ENCODE results near the gene PTPRA. TPM values are rescaled to one million over a fixed set of nuclear protein-coding genes. Genes with fewer than 3 reads are reported as not detected.

PTPRA gene
- total RNA-seq, 1 donor, result 45.0 TPM

DNA sequence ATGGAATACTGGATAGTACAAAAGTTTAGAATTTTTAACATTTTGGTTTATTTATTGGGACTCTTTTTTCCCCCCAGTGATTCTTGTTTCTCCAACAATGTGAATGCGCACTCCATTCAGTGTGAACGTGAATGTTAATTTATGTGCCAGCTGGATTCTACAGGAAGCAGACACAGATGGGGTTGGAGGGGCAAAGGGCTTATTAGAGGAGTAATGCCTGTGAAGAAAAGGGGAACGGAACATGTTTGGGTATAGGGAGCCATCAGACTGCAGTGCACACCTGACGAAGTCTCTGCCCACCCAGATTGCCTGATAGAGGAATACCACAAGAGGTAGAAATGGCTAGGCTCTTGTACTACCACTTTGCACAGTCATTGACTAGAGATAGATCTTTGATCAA lies 48.2 kb downstream of the PTPRA start:
- peak in 2 of 3 donors; percentile 35 to 81 for DNase-seq (ENCODE audit: low read depth in 2 of 3, low spot score in 2 of 3)

DNA sequence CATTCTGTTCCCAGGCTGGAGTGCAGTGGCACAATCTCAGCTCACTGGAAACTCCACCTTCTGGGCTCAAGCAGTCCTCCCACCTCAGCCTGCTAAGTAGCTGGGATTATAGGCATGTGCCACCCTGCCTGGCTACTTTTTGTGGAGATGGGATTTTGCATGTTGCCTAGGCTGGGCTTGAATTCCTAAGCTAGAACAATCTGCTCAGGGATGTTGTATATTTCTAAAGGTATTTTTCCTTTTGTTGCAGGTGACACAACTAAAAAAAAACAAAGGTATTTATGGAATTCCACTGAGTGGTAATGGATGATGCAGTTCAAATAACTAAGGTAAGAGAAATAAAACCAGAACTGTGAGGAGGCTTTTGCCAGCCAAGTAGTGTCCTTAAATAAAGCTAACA lies 49.7 kb downstream of the PTPRA start:
- no peak for DNase-seq (ENCODE audit: low read depth in 2 of 3, low spot score in 2 of 3)

DNA sequence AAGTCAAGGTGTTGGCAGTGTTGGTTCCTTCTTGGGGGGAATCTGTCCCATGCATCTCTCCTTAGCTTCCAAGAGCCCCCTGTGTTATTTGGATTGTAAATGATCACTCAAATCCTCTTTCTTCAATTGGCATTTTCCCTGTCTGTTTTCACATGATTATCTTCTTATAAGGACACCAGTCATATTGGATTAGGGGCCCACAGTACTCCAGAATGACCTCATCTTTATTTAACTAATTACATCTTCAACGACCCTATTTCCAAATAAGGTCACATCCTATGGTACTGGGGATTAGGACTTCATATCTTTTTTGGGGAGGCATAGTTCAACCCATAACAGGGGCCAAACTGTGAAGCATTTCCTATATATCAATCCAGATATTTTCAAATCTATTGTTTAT lies 57.3 kb downstream of the PTPRA start:
- DNase-seq (ENCODE audit: low read depth in 2 of 3, low spot score in 2 of 3), result no peak

GRCh38 chr20:2932498-2932897 lies 59.2 kb downstream of the PTPRA start:
- DNase-seq (ENCODE audit: low read depth in 2 of 3, low spot score in 2 of 3), result no peak

- DNase-seq (ENCODE audit: low read depth in 2 of 3, low spot score in 2 of 3), result no peak
Observed at GRCh38 chr20:2937902-2938301, 64.6 kb downstream of the PTPRA start.

DNA sequence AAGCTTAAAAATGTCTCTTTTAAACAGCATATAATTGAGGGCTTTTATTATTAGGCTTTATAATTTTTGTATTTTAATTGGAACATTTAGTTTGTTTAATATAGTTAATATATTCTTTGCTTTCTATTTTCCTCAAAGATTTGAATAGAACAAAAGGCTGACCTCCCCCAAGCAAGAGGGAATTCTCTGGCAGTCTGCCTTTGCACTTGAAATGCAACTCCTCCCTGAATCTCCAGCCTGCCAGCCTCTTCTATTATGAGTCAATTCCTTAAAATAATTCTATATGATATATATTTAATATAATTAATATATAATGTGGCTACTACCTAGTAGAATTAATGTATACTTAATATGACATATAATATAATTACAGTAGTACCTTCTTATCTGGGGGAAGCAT lies 69.2 kb downstream of the PTPRA start:
- DNase-seq (ENCODE audit: low read depth in 2 of 3, low spot score in 2 of 3), result no peak

- DNase-seq (ENCODE audit: low read depth in 2 of 3, low spot score in 2 of 3), result peak in 1 of 3 donors; percentile 23
Observed at GRCh38 chr20:2946988-2947961, 74.0 kb downstream of the PTPRA start.

DNA sequence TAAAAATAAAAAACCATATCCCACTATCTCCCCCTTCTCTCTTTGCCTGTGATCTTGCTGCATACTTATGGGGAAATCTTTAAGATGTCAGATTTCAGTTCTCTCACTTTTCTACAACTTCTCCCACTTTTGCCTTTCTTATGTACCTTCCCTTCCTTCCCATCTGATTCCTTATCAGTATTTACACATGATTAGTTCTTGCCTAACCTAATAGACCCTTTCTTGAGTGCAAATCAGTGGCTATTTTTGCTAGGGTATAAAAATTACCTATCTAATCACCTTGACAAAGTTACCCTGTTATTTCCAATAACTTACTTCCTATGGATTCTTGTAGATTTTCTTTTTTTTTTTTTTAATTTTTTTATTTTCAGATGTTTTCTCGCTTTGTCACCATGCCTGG lies 75.7 kb downstream of the PTPRA start:
- no peak for DNase-seq (ENCODE audit: low read depth in 2 of 3, low spot score in 2 of 3)

DNA sequence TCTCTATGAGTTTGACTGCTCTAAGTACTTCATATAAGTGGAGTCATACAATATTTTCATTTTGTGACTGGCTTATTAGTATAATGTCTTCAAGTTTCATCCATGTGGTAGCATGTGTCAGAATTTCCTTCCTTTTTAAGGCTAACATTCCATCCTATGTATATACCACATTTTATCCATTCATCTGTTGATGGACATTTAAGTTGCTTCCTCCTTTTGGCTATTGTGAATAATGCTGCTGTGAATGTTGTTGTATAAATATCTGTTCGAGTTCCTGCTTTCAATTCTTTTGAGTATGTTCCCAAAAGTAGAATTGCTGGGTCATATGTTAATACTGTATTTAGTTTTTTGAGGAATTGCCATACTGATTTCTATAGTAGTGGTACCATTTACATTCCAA lies 79.5 kb downstream of the PTPRA start:
- DNase-seq (ENCODE audit: low read depth in 2 of 3, low spot score in 2 of 3), result peak in 1 of 3 donors; percentile 3

DNA sequence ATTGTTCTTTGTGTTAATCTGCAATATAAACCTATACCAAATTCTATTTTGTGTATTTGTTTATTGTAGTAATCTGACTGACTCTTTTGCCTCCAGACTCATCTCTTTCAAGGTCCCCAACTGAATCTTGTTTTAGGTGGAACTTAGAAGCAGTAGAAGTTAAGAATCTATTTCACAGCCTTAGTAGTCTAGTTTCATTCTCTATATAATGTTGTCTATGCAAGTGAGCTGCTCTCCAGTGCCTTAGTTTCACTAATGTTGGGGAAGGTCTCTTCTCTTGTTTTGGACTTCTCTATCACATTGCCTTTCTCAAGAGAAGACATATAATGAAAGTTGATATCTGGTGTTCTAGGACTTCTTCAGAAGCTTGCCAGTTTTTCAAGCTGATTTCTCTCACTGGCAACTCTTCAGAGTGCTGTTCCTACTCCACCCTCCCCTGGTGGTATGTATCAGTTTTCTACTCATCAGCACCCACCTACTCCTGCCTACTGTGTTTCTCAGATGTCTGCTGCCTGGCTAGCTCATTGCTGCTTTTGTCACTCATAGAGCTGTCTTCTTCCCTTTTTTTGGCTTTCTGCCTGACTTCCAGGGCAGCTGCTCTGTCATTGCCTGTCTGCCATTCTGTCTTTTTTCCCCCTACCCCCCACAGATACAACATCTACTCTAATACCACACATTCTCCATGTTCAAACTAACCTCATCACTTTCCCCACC lies 82.1 kb downstream of the PTPRA start:
- DNase-seq (ENCODE audit: low read depth in 2 of 3, low spot score in 2 of 3), result peak in 2 of 3 donors; percentile 10 to 28

DNA sequence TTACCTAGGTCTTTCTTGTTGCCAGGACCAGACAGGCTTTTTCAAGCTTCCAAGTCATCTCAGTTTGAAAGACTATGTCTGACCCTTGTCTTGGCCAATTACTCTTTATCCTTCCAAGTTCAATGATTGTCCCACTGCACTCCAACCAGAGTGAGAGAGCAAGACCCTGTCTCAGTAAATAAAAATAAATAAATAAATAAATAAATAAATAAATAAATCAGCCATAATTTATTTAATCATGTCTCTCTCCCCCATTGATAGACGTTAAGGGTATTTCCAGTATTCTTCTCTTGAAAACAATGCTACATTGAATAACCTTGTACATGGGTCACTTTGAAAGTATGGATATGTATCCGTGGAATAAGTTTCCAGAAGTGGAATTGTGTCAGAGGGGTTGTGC lies 83.2 kb downstream of the PTPRA start:
- DNase-seq (ENCODE audit: low read depth in 2 of 3, low spot score in 2 of 3), result no peak

- DNase-seq (ENCODE audit: low read depth in 2 of 3, low spot score in 2 of 3), result no peak
Observed at GRCh38 chr20:2967841-2968240, 94.6 kb downstream of the PTPRA start.

- no peak for DNase-seq (ENCODE audit: low read depth in 2 of 3, low spot score in 2 of 3)
Observed at GRCh38 chr20:2972126-2972525, 98.8 kb downstream of the PTPRA start.

GRCh38 chr20:2973574-2973973 lies 100.3 kb downstream of the PTPRA start:
- DNase-seq (ENCODE audit: low read depth in 2 of 3, low spot score in 2 of 3), result no peak

DNA sequence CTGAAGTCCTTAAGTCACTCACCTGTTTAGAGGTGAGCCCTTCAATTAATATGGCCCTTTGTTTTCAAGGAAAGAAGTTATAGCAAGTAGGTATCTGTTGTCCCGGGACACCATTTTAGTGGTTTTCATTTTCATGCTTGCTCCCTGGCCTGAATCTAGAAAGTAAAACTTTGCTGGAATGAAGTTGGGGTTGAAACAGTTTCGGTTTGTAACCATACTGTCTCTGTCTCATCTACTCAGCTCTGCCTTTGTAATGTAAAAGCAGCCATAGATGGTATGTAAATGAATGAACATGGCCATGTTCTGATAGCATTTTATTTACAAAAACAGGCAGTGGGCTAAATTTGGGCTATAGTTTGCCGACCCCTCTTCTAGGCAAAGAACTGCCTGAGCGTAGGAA lies 105.2 kb downstream of the PTPRA start:
- no peak for DNase-seq (ENCODE audit: low read depth in 2 of 3, low spot score in 2 of 3)

GRCh38 chr20:2981646-2982045 lies 108.4 kb downstream of the PTPRA start:
- DNase-seq (ENCODE audit: low read depth in 2 of 3, low spot score in 2 of 3), result no peak

GRCh38 chr20:2983508-2983907 lies 110.2 kb downstream of the PTPRA start:
- DNase-seq (ENCODE audit: low read depth in 2 of 3, low spot score in 2 of 3), result no peak

GRCh38 chr20:2984028-2984501 lies 110.8 kb downstream of the PTPRA start:
- no peak for DNase-seq (ENCODE audit: low read depth in 2 of 3, low spot score in 2 of 3)

- no peak for DNase-seq (ENCODE audit: low read depth in 2 of 3, low spot score in 2 of 3)
Observed at GRCh38 chr20:2984956-2985661, 111.8 kb downstream of the PTPRA start.

GRCh38 chr20:2986466-2986865 lies 113.2 kb downstream of the PTPRA start:
- DNase-seq (ENCODE audit: low read depth in 2 of 3, low spot score in 2 of 3), result peak in 1 of 3 donors; percentile 10

- DNase-seq (ENCODE audit: low read depth in 2 of 3, low spot score in 2 of 3), result no peak
Observed at GRCh38 chr20:2987861-2988260, 114.6 kb downstream of the PTPRA start.
